PC-3 (cell line): ENCODE results near the gene CEACAM21. TPM values are rescaled to one million over a fixed set of nuclear protein-coding genes. Genes with fewer than 3 reads are reported as not detected.

Experiments used
- ATAC-seq: fragments of 200-7000 bp; cut with Tn5 transposase; 2 replicates; pipeline ENCODE4 v1.9.1; 2020; ENCODE audit warnings: mild to moderate bottlenecking, moderate library complexity
- BruUV-seq: library from RNA; stranded (reverse); fragments of 400-500 nt; replicated peaks from 2 replicates; lab custom pipeline; 2021; lab: Mats Ljungman, UMichigan
- CTCF ChIA-PET: fragments of 300-600 bp; sonication (Branson Sonifier 250); formaldehyde crosslinking; loops from one replicate; lab custom pipeline; 2022; ENCODE audit warnings: antibody characterized with exemption; lab: Charles Lee
- POLR2A ChIA-PET: fragments of 300-600 bp; sonication (Branson Sonifier 250); formaldehyde crosslinking; loops from one replicate; lab custom pipeline; 2022; ENCODE audit warnings: antibody characterized with exemption; ENCODE audit not compliant: unreplicated experiment; lab: Charles Lee
- DNase-seq: peaks from one replicate; pipeline ENCODE4 v3.0.0-alpha.2; 2015
- H2AFZ ChIP-seq: fragments of 300-600 bp; sonication (generic); 2 replicates; pipeline ENCODE4 v1.6.0; 2016; ENCODE audit warnings: antibody characterized with exemption, low read length
- H3F3A ChIP-seq: fragments of 300-600 bp; sonication (generic); one replicate; pipeline ENCODE4 v1.6.0; 2017; ENCODE audit warnings: antibody characterized with exemption, low read length, control low read depth, mild to moderate bottlenecking; ENCODE audit not compliant: unreplicated experiment
- H3K27ac ChIP-seq: fragments of 300-600 bp; sonication (generic); 2 replicates; pipeline ENCODE4 v1.5.1; 2016; ENCODE audit warnings: mild to moderate bottlenecking, low read length
- H3K27me3 ChIP-seq: fragments of 300-600 bp; sonication (generic); 2 replicates; pipeline ENCODE4 v1.6.1; 2016; ENCODE audit warnings: low read length, mixed read lengths
- H3K36me3 ChIP-seq: fragments of 300-600 bp; sonication (generic); 2 replicates; pipeline ENCODE4 v1.6.1; 2016; ENCODE audit warnings: low read depth, mixed run types, low read length, mixed read lengths
- H3K4me1 ChIP-seq: fragments of 300-600 bp; sonication (generic); 2 replicates; pipeline ENCODE4 v1.5.1; 2016; ENCODE audit warnings: low read length; ENCODE audit not compliant: insufficient read depth
- H3K4me2 ChIP-seq: fragments of 300-600 bp; sonication (generic); 2 replicates; pipeline ENCODE4 v1.6.0; 2016; ENCODE audit warnings: low read length
- H3K4me3 ChIP-seq: fragments of 300-600 bp; sonication (generic); 2 replicates; pipeline ENCODE4 v1.5.1; 2016; ENCODE audit warnings: mild to moderate bottlenecking, low read length, mixed read lengths
- H3K79me2 ChIP-seq: fragments of 300-600 bp; sonication (generic); 2 replicates; pipeline ENCODE4 v1.6.1; 2017; ENCODE audit warnings: low read length, mixed read lengths
- H3K9ac ChIP-seq: fragments of 300-600 bp; sonication (generic); 2 replicates; pipeline ENCODE4 v1.6.0; 2016; ENCODE audit warnings: mild to moderate bottlenecking, low read length
- H3K9me2 ChIP-seq: fragments of 300-600 bp; sonication (generic); replicated peaks from 2 replicates; pipeline ENCODE4 v1.6.1; 2016; ENCODE audit warnings: mixed run types, low read length, mixed read lengths
- H3K9me3 ChIP-seq: fragments of 300-600 bp; sonication (generic); 2 replicates; pipeline ENCODE4 v1.6.1; 2016; ENCODE audit warnings: low read length, mixed read lengths
- H4K20me1 ChIP-seq: fragments of 300-600 bp; sonication (generic); 2 replicates; pipeline ENCODE4 v1.6.1; 2016; ENCODE audit warnings: low read length, mixed read lengths
- CTCF ChIP-seq: fragments of 300-600 bp; sonication (generic); conservative IDR thresholded peaks from 2 replicates; pipeline ENCODE4 v1.5.1; 2017; ENCODE audit warnings: antibody characterized with exemption, low read depth, mild to moderate bottlenecking, low read length
- EZH2 ChIP-seq: fragments of 300-600 bp; sonication (generic); IDR thresholded peaks from one replicate; pipeline ENCODE4 v1.6.1; 2017; ENCODE audit warnings: antibody characterized with exemption, mild to moderate bottlenecking, low read length; ENCODE audit not compliant: unreplicated experiment
- EZH2phosphoT487 ChIP-seq: fragments of 300-600 bp; sonication (generic); IDR thresholded peaks from 2 replicates; pipeline ENCODE4 v1.6.1; 2018; ENCODE audit warnings: mild to moderate bottlenecking, antibody characterized with exemption, low read length, borderline replicate concordance
- intact Hi-C: fragments of 100-400 bp; cut with micrococcal nuclease; formaldehyde crosslinking; loops from 2 replicates; pipeline ENCODE4 v1.9.0; 2023
- total RNA-seq: library from RNA; depleted of rRNA; stranded (reverse); fragments of >200 nt; gene quantifications from 2 replicates; pipeline ENCODE4 v1.2.3, GENCODE V29; 2014

Gene CEACAM21
- total RNA-seq, 1 experiment from 2014 or later: not detected

GRCh38 chr19:41564515-41565378, 11.2 kb upstream of the CEACAM21 start:
- no peak for DNase-seq
- no peak for ATAC-seq
- intact Hi-C loops: no loop called here
- H3K4me2 ChIP-seq: no peak overlapping the region
- H3F3A ChIP-seq: no peaks in the 10 kb centered on the region
- ChIA-PET CTCF (no interaction called here), POLR2A (no interaction called here)
- no peaks in the 10 kb centered on the region for H3K9me2 ChIP-seq
- H3K36me3 ChIP-seq: no peaks in the 10 kb centered on the region
- H3K27ac ChIP-seq: no peak overlapping the region
- no peaks in the 10 kb centered on the region for H3K79me2 ChIP-seq
- no peaks in the 10 kb centered on the region for H4K20me1 ChIP-seq
- TF ChIP-seq EZH2: no peak
- TF ChIP-seq EZH2phosphoT487: no peak
- no peak for TF ChIP-seq CTCF
- peaks cover 45% of the 10 kb centered on the region for H3K27me3 ChIP-seq
- no peak overlapping the region for H3K4me3 ChIP-seq
- no peak overlapping the region for H3K9ac ChIP-seq
- no peak overlapping the region for H2AFZ ChIP-seq
- BruUV-seq: no TSS peak
- H3K4me1 ChIP-seq: no peaks in the 10 kb centered on the region
- H3K9me3 ChIP-seq: no peaks in the 10 kb centered on the region

GRCh38 chr19:41565379-41565720, 10.6 kb upstream of the CEACAM21 start:
- peaks cover 39% of the 10 kb centered on the region for H3K27me3 ChIP-seq
- H3K4me3 ChIP-seq: no peak overlapping the region
- H3K9ac ChIP-seq: no peak overlapping the region
- H3K4me2 ChIP-seq: no peak overlapping the region
- H3K79me2 ChIP-seq: no peaks in the 10 kb centered on the region
- H4K20me1 ChIP-seq: no peaks in the 10 kb centered on the region
- no peak for ATAC-seq
- no TSS peak for BruUV-seq
- H3K9me2 ChIP-seq: no peaks in the 10 kb centered on the region
- DNase-seq: no peak
- POLR2A ChIA-PET: no interaction called here
- H3F3A ChIP-seq: no peaks in the 10 kb centered on the region
- no peak for TF ChIP-seq CTCF
- TF ChIP-seq EZH2: no peak
- no peaks in the 10 kb centered on the region for H3K9me3 ChIP-seq
- no peaks in the 10 kb centered on the region for H3K36me3 ChIP-seq
- intact Hi-C loops: no loop called here
- H3K4me1 ChIP-seq: no peaks in the 10 kb centered on the region
- H3K27ac ChIP-seq: no peak overlapping the region
- CTCF ChIA-PET: no interaction called here
- H2AFZ ChIP-seq: no peak overlapping the region

GRCh38 chr19:41566001-41566400, 10.0 kb upstream of the CEACAM21 start:
- no peaks in the 10 kb centered on the region for H3K4me1 ChIP-seq
- no TSS peak for BruUV-seq
- H3K27me3 ChIP-seq: peaks cover 38% of the 10 kb centered on the region
- H3K79me2 ChIP-seq: no peaks in the 10 kb centered on the region
- H3K4me3 ChIP-seq: no peak overlapping the region
- ATAC-seq (no peak), DNase-seq (no peak)
- no peaks in the 10 kb centered on the region for H3F3A ChIP-seq
- H3K4me2 ChIP-seq: no peak overlapping the region
- no peaks in the 10 kb centered on the region for H4K20me1 ChIP-seq
- H3K9me2 ChIP-seq: no peaks in the 10 kb centered on the region
- H3K36me3 ChIP-seq: no peaks in the 10 kb centered on the region
- no peaks in the 10 kb centered on the region for H3K9me3 ChIP-seq
- no peak overlapping the region for H3K27ac ChIP-seq
- H3K9ac ChIP-seq: no peak overlapping the region
- intact Hi-C loops: no loop called here
- H2AFZ ChIP-seq: no peak overlapping the region
- no peak for TF ChIP-seq EZH2
- no peak for TF ChIP-seq CTCF
- TF ChIP-seq EZH2phosphoT487: no peak
- ChIA-PET POLR2A (no interaction called here), CTCF (interaction anchor here (0.5 kb wide), 1 partner anchor 117 kb away, joined by 4 read pairs; no protein-coding TSS in a partner anchor)
